Adrenal gland (tissue), 5 donors: ENCODE measurements around the gene HDAC4.

Source experiments
- CTCF ChIP-seq, 6 experiments: fragments of 450-650 bp in 4 of 6; fragments of 200-600 bp in 2 of 6; sonication (generic) in 1 of 6; IDR thresholded peaks; 1 replicate in 5 of 6; 2 replicates in 1 of 6; pipeline versions ENCODE4 v1.5.1 to v1.8.0; 2016 to 2021; ENCODE audit warnings: antibody characterized with exemption in 6 of 6, mild to moderate bottlenecking in 2 of 6, moderate library complexity in 1 of 6
- POLR2A ChIP-seq, 2 donors: fragments of 450-650 bp; IDR thresholded peaks; one replicate each; pipeline ENCODE4 v1.6.1; 2017; ENCODE audit warnings: antibody characterized with exemption in 2 of 2, mild to moderate bottlenecking in 2 of 2, moderate library complexity in 1 of 2
- donor health status: DM: no; HTN: no; CAD: no.

GRCh38 chr2:239133945-239134570 is 266.8 kb downstream of the HDAC4 start:
- TF ChIP-seq POLR2A (IDR thresholded peaks at IDR 0.05), result no peak
- TF ChIP-seq CTCF (IDR thresholded peaks at IDR 0.05), result no peak
